ENCODE data around the gene PDZRN3. TPM values are rescaled to one million over a fixed set of nuclear protein-coding genes. Genes with fewer than 3 reads are reported as not detected.

PDZRN3 gene
- total and polyA plus RNA-seq, 3 donors from 2014 or later: 15.8 to 30.8 (median 23.1) TPM

- intact Hi-C loops (cut with DNase I; ENCODE audit: low total_unique reads): no loop called here
These were observed 240.4 kb downstream of the PDZRN3 start for GRCh38 chr3:73384091-73384906.

GRCh38 chr3:73383470-73384049 is 241.2 kb downstream of the PDZRN3 start:
- Histone ChIP-seq H3K36me3 (ENCODE audit: low read depth, missing control alignments) (no peaks in the 10 kb centered on the region), H3K27ac (no peak overlapping the region), H3K27me3 (no peaks in the 10 kb centered on the region), H3K9me3 (no peaks in the 10 kb centered on the region), H3K4me3 (peak overlapping the region in 1 of 2 donors; percentile 34), H3K4me1 (no peaks in the 10 kb centered on the region)
- peak; percentile 30 for DNase-seq
- intact Hi-C loops (cut with DNase I; ENCODE audit: low total_unique reads): no loop called here
- WGBS, 2 donors: 78 to 81% methylated on average over 36 to 47 of the region's 47 CpGs
- no peak for TF ChIP-seq POLR2A (IDR thresholded peaks at IDR 0.05)
- no peak for TF ChIP-seq CTCF (IDR thresholded peaks at IDR 0.05)

More at GRCh38 chr3:73384091-73384906, 240.4 kb downstream of the PDZRN3 start:
- peak overlapping the region in 1 of 2 donors; percentile 34 for H3K4me3 ChIP-seq
- no peaks in the 10 kb centered on the region for H3K9me3 ChIP-seq
- no peak for TF ChIP-seq CTCF (IDR thresholded peaks at IDR 0.05)
- no peak for TF ChIP-seq POLR2A (IDR thresholded peaks at IDR 0.05)
- 77 to 100% methylated on average over 4 to 66 of the region's 66 CpGs for WGBS, 2 donors
- no peak for DNase-seq
- no peaks in the 10 kb centered on the region for H3K36me3 ChIP-seq (ENCODE audit: low read depth, missing control alignments)
- no peak overlapping the region for H3K27ac ChIP-seq
- no peaks in the 10 kb centered on the region for H3K4me1 ChIP-seq
- H3K27me3 ChIP-seq: no peaks in the 10 kb centered on the region

GRCh38 chr3:73381551-73381950 is 243.2 kb downstream of the PDZRN3 start:
- intact Hi-C loops (cut with DNase I; ENCODE audit: low total_unique reads): no loop called here
- 67 to 70% methylated on average over 2 of the region's 2 CpGs for WGBS, 2 donors
- DNase-seq: no peak

GRCh38 chr3:73380735-73381532 is 243.8 kb downstream of the PDZRN3 start:
- 76 to 78% methylated on average over 15 of the region's 15 CpGs for WGBS, 2 donors
- TF ChIP-seq POLR2A (IDR thresholded peaks at IDR 0.05): no peak
- no peak for TF ChIP-seq CTCF (IDR thresholded peaks at IDR 0.05)
- intact Hi-C loops (cut with DNase I; ENCODE audit: low total_unique reads): no loop called here
- Histone ChIP-seq H3K36me3 (ENCODE audit: low read depth, missing control alignments) (no peaks in the 10 kb centered on the region), H3K9me3 (no peaks in the 10 kb centered on the region), H3K27ac (no peak overlapping the region), H3K4me1 (no peaks in the 10 kb centered on the region), H3K27me3 (no peaks in the 10 kb centered on the region), H3K4me3 (no peak overlapping the region)
- DNase-seq: no peak

More at GRCh38 chr3:73381551-73381950, 243.2 kb downstream of the PDZRN3 start:
- no peak overlapping the region for H3K27ac ChIP-seq
- H3K27me3 ChIP-seq: no peaks in the 10 kb centered on the region
- H3K4me1 ChIP-seq: no peaks in the 10 kb centered on the region
- no peak for TF ChIP-seq POLR2A (IDR thresholded peaks at IDR 0.05)
- no peak for TF ChIP-seq CTCF (IDR thresholded peaks at IDR 0.05)
- no peaks in the 10 kb centered on the region for H3K9me3 ChIP-seq
- H3K36me3 ChIP-seq (ENCODE audit: low read depth, missing control alignments): no peaks in the 10 kb centered on the region
- H3K4me3 ChIP-seq: no peak overlapping the region
